Activated CD4-positive, alpha-beta T cell treated with anti-CD3 and anti-CD28 coated beads for 1 hour (primary cell): ENCODE data around the gene TOP1.

Source experiments
- DNase-seq: peaks from one replicate; pipeline ENCODE4 v3.0.0-alpha.2; 2020

The TOP1 gene

DNA sequence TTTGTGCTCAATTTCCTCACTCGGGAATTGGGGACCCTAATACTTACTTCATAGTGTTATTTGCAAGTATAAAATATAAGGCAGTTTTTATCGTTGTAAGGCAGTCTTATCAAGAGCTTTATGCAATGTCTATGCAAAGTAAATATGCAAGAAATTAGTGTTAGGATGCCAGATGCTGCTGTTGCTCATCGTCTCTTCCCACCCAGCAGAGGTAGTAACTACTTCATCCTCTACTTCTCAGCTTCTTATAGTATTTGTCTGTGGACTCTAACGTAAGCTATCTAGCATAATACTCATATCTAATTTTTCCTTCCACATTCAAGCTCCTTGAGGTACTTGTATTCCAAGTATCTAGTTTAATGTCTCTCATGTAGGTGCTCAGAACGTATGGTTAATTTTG lies 120.3 kb downstream of the TOP1 start:
- DNase-seq: no peak

DNA sequence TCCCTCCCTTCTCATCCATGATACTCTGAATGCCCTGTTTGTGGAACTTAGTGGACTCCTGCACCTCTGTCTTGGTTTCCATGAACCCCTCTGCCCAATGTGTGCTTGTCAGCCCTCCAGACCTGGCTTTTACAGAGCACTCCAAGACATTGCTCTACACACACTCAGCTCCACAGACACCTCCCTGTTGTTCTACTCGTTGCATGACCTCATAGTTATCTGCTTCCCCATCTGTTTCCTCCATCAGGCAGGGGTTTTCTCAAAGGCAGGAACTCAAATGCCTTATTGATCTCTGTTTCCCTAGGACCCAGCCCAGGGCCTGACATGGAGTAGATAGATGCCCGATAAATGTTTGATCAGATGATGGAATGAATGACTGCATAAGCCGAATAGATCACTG lies 122.0 kb downstream of the TOP1 start:
- DNase-seq: no peak

DNA sequence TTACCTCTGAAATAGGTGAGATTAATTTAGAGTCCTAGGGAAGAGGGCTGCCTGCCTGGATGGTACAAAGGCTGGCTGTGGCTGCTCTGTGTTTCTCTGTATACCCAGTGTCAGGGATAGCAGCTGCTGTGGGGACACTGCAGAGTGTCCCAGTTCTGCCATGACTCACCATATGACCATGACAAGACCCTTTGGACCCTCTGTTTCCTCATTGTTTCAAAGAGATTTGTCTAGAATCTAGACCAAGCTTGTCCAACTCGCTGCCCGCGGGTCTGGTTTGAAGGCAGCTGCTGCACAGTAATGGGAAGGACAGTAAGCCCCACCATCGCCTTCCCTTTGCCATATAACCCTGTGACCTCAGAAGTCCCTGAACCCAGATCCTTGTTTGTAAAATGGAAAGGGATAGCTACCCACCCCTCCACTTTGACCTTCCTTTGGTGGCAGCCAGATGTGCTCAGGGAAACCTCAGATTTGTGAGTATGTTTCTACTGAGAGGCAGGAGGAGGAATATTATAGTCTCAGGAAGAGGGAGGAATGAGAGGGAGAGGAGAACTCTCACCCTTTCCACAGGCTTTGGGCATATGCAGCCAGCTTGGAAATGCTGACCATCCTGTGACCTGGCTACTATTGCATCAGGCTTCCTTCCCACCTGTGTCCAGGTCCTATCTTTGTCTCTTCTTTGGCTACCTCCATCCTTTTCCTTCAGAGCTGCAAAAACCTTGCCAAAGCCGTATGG lies 122.7 kb downstream of the TOP1 start:
- DNase-seq: no peak

DNA sequence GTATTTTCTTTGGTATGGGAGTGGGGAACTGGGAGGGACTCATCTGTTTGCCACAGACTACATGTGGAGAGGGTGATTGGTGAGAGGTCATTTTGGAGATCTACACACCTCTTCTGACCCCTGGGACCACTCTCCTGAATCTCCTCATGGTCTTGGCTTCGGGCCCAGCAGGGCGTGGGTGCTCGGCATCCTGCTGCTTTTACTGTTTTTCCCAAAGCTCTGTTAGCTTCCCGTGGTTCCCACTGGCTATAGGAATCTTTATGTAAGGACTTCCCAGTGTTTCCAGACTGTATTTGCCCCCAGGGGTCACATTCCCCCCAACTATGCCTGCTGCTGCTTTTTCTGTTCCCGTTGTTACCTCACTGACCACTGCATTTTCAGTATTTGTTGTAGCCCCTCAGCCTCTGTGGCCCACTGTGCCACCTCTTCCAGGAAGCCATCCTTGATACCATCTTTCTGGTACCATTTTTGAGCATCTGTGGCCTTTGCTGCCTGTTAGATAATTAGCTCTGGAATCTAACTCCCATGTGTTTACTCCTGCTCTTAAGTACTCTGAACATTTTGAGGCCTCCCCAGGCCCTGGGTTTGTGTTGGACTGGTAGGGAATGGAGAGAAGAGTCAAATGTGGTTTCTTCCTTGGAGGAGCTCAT lies 123.6 kb downstream of the TOP1 start:
- no peak for DNase-seq

DNA sequence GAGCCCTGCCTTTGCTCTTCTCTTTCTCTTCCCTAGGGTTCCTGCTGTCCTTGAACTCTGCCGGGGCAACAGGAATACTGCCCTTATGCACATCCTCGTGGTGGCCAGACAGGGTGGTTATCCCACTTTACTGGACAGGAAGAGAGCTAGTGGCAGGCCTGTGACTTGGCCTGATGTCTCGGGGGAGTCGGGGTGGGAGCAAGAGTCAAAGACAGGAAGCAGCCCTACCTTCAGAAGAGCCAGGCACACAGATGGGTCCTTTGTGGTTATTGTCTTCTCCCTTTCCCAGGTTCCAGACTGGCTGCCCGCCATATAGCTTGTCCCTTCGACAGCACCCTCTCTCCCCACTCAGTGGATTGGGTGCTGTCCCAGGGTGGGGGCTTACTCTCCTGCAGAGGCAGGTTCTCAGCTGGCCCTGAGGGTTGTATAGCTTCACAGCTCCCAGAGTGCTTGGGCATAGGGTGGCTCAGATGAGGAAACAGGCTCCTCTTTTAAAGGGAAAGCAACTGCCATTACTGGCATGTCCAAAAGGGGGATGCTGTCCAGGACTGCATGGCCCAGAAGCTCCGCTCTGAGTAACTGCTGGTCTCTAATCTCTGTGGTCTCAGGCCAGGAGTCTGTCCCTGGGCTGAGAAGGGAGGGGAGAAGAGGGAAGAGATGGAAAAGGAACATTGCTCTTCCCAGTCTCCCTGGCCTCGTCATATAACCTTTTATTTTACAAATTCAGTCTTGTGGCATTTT lies 126.0 kb downstream of the TOP1 start:
- DNase-seq: no peak

DNA sequence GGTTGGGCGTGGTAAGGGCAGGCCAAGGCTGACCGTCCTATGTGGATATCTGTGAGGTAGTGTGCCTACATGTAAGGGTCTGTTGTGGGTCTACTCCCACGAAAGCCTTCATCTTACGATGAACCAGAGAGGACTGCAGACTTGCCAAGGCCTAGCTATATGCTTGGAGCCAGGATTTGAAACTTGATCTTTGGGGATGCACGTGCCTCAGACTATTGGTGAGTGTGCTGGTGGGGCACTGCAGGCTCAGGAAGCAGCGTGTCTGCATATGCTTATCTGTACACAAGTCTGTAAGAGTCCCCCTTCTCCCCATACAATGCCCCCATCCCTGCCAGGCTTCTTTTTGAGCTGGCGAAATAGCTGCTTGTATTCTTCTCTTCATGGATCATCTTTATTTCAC lies 126.6 kb downstream of the TOP1 start:
- DNase-seq: no peak

DNA sequence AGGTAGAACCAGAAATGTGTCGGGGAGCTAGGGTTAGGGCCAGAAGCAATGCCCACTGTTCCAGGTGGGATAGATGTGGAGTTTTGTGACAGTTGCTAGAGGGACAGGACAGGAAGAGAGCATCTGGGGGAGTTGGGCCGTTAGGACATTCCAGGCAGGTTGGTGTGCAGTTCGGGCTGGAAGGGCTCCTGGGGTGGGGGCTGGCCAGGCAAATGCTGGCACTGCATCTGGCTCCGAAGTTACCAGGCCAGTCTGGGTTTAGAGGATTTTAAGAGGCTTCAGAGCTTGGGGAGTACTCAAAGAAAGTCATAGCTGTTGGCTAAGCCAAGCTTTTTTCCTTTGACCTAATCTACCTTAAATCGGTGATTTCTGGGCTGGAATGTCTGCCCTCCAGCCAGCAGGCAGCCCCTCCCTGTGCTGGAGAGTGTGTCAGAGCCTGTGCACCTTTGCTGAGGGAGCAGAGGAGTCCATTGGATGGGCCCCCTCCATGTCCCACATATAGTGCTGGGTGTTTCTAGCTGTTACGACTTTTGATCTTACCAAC lies 129.5 kb downstream of the TOP1 start:
- no peak for DNase-seq

DNA sequence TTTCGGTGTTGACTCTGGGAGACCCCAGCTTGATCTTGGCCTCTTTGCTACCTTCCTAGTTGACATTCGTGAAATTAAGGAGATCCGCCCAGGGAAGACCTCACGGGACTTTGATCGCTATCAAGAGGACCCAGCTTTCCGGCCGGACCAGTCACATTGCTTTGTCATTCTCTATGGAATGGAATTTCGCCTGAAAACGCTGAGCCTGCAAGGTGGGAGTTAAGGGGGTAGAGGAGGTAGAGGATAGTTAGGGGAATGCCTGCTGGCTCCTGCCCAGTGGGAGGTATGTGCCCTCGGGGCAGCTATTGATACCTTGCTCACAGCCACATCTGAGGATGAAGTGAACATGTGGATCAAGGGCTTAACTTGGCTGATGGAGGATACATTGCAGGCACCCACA lies 130.9 kb downstream of the TOP1 start:
- no peak for DNase-seq

DNA sequence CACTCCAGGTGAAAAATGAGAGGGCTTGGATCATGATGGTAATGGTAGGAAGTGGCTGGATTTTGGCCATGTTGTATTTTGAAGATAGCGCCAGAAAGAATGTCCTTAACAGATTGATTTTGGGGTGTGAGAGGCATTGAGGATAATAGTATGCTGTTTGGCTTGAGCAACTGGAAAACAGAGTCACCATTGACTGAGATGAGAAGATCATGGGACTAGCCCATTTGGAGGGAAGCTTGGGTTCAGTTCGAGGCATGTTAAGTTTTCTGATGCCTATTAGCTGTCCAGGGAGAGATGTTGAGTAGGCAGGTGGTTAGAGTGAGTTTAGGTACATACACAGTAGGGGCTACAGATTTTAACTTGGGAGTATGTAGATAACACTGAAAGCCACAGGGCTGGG lies 132.1 kb downstream of the TOP1 start:
- DNase-seq: no peak

DNA sequence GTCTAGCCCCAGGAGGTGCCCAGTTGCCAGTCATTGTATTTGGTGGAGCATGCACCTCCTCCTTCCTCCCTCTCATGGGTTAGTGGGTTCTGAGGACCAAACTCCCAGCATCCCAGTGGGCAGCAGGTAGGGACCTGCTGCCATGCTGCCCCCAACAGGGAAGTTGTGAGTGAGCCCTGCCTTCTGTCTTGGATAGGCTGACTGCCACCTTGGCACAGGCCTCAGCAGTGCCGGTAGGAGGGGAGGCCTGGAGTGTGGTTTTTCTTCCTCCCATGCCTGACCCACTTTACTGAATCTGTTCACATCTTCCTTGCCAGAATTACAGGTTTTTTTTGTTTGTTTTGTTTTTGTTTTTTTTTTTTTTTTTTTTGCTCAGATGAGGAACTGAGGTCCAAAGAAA lies 133.3 kb downstream of the TOP1 start:
- DNase-seq: no peak

DNA sequence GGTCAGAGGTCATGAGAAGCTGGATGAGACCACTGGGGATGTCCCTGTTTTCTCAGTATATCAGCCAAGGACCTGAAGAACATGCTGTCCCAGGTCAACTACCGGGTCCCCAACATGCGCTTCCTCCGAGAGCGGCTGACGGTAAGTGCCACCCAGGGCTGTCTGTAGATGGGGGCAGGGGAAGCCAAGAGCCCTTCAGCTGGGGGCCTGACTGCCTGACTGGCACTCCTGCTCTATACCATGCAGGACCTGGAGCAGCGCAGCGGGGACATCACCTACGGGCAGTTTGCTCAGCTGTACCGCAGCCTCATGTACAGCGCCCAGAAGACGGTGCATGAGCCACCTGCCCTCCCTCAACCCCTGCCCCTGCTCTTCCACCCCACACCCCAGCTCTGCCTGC lies 133.8 kb downstream of the TOP1 start:
- no peak for DNase-seq

DNA sequence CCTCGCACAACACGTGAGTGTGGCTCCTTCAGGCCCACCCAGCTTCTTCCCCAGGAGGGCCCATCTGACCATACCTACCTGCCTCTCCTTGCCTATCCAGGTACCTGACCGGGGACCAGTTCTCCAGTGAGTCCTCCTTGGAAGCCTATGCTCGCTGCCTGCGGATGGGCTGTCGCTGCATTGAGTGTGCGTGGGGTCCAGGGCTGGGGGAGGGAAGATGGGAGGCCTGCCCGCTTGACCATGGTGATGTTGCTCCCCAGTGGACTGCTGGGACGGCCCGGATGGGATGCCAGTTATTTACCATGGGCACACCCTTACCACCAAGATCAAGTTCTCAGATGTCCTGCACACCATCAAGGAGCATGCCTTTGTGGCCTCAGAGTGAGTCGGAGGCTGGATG lies 135.2 kb downstream of the TOP1 start:
- DNase-seq: no peak

DNA sequence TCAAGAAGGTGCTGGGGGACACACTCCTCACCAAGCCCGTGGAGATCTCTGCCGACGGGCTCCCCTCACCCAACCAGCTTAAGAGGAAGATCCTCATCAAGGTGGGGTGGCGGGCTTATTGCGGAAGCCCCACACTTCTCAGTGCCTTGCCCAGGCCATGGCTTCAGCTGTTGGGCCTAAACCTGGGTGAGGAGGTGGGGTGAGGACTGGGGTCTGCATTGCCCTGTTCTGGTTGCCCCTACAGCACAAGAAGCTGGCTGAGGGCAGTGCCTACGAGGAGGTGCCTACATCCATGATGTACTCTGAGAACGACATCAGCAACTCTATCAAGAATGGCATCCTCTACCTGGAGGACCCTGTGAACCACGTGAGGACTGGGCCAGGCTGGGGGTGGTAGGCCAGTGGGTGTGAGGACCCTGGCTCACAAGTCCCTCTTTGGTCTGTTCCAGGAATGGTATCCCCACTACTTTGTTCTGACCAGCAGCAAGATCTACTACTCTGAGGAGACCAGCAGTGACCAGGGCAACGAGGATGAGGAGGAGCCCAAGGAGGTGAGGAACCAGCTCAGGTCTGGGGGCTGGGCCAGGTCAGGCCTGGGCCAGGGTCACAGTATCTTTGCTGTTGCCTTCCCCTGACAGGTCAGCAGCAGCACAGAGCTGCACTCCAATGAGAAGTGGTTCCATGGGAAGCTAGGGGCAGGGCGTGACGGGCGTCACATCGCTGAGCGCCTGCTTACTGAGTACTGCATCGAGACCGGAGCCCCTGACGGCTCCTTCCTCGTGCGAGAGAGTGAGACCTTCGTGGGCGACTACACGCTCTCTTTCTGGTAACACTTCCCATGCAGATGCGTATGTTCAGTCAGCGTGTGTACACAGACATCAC lies 136.6 kb downstream of the TOP1 start:
- DNase-seq: no peak

DNA sequence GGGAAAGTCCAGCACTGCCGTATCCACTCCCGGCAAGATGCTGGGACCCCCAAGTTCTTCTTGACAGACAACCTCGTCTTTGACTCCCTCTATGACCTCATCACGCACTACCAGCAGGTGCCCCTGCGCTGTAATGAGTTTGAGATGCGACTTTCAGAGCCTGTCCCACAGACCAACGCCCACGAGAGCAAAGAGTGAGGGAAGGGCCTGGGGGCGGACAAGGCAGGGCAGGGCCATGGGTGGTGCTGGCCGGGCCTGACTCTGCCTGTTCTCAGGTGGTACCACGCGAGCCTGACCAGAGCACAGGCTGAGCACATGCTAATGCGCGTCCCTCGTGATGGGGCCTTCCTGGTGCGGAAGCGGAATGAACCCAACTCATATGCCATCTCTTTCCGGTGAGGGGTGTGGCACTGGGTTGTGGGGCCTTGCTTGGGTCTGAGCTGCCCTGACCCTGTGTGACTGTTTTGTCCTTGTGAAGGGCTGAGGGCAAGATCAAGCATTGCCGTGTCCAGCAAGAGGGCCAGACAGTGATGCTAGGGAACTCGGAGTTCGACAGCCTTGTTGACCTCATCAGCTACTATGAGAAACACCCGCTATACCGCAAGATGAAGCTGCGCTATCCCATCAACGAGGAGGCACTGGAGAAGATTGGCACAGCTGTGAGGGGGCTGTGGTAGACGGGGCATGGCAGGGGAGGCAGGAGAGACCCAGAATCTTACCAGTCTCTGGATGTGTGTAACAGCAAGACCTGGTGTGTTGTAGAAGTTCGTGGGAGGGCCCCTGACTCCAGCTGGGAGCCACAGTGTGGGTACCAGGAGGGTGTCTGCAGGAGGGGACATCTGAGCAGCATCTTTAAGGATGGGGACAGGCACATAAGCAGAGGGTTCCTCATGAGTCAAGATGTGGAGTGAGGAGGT lies 137.8 kb downstream of the TOP1 start:
- DNase-seq: no peak

DNA sequence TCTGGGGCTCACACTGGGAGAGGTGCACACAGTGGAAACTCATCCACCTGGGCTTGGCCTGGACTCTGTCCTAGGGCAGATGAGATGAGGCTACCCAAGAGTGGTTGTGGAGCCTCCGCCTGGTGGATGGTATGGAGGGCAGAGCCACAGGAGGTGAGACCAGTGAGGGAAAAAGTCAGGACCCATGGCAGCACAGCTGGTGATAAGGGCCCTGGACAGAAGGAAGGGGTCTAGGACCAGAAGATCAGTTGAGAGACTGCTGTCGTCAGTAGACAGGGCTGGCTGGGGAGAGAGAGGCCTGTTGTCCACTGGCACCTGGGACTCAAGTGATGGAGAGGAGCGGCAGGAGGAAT lies 138.5 kb downstream of the TOP1 start:
- DNase-seq: no peak

DNA sequence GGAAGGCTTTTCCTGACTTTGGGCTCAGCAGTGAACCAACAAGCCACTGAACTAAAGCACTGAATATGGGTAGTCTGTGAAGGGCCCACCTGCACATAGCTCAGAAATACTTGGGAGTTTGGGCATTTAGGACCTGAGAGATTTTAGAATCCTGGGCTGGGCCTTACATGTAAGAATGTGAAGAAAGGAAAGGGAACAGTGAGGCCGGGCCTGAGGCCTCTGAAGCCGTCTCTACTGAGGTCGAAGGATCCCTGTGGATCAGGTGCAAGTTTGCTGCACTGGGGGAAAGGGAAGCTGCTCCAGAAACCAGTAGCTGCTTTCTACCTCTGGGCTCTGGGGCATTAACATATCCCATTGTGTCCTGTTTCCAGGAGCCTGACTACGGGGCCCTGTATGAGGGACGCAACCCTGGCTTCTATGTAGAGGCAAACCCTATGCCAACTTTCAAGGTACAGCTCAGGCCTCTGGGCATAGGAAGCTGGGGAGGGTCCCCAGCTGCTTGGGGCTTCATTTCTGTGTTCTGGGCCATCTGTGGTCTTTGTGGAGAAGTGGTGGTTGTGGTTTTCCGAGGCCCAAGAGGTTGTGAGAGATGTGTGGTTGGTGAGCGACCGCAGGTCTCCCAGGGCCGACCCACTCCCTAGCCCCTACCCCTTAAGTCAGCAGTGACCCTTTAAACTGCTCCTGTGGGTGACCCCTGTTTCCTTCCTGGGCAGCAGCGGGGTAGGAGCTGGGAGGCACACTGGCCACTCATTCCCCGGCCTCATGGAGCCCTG lies 139.0 kb downstream of the TOP1 start:
- DNase-seq: no peak

DNA sequence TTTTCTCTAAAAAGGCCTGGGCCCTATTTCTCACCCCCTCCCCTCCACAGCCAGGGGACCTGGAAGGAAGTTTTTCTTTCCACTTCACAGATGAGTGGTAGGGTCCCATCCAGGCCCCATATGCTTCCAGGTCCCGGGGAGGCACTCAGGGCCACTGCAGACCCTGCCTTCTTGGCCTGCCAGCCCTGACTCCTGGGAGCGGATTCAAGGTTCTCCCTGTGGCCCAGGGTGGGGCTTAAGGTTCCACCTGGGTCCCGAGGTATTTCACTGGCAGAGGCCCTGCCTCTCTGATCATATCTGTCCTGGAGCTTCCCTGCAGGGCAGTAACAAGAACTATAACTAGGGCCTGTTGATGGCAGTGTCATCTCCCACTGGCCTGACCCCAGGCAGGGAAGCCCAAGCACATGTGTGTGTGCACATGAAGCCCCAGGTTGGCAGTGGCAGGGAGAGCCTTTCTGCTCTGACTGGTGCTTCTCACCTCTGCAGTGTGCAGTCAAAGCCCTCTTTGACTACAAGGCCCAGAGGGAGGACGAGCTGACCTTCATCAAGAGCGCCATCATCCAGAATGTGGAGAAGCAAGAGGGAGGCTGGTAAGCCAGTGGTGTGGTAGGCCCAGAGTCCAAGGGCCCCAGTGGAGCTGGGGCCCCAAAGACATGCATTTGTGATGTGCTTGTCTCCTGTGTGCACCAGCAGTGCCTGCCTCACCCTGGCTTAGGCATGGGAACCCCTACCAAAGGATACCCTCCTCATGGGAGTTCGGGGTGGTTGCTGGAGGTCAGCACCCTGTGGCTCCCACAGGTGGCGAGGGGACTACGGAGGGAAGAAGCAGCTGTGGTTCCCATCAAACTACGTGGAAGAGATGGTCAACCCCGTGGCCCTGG lies 139.9 kb downstream of the TOP1 start:
- DNase-seq: no peak

DNA sequence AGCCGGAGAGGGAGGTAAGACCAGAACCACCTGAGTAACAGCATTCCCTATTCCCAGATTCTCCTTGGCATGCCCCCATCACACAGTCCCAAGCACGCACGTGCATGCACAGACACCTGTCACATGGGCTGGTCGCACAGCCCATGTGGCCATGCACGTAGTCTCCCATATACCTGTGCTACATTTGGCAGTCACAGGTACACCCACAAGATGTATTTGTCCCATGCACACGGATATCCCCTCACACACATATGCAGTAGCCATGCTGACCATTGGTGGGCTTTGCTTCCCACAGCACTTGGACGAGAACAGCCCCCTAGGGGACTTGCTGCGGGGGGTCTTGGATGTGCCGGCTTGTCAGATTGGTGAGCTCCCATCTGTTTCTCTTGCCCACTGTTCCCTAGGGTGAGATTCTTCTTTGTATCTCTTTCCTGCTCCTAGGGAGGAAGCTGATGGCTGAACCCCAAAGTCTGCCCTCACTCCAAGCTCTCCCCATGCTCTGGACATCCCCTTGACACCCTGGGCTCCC lies 140.6 kb downstream of the TOP1 start:
- DNase-seq: no peak

DNA sequence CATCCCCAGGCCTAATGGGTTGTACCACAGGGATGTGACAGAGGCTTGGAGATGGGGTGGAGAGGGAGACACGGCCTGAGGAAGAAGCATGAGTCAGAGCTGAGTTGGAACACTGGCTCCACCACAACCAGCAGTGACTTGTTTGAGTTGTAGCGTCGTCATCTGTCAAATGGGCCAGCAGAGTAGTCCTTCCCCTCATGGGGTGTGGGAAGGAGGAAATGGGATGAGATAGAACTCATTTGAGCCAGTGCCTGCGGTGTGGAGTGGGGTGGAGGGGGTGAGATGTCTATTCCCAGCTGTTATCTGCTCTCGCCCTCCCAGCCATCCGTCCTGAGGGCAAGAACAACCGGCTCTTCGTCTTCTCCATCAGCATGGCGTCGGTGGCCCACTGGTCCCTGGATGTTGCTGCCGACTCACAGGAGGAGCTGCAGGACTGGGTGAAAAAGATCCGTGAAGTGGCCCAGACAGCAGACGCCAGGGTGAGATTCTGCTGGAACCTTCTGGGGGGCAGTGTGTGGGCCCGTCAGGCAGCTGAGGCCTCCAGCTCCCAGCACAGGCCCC lies 141.2 kb downstream of the TOP1 start:
- DNase-seq: no peak
